Measurements from ENCODE around the gene REM2.

GRCh38 chr14:22901799-22902198 is 18.8 kb downstream of the REM2 start:
- TF ChIP-seq, protein P1, sequence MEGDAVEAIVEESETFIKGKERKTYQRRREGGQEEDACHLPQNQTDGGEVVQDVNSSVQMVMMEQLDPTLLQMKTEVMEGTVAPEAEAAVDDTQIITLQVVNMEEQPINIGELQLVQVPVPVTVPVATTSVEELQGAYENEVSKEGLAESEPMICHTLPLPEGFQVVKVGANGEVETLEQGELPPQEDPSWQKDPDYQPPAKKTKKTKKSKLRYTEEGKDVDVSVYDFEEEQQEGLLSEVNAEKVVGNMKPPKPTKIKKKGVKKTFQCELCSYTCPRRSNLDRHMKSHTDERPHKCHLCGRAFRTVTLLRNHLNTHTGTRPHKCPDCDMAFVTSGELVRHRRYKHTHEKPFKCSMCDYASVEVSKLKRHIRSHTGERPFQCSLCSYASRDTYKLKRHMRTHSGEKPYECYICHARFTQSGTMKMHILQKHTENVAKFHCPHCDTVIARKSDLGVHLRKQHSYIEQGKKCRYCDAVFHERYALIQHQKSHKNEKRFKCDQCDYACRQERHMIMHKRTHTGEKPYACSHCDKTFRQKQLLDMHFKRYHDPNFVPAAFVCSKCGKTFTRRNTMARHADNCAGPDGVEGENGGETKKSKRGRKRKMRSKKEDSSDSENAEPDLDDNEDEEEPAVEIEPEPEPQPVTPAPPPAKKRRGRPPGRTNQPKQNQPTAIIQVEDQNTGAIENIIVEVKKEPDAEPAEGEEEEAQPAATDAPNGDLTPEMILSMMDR (IDR thresholded peaks at IDR 0.05; ENCODE audit: low read length) = no peak
- TF ChIP-seq EZH2phosphoT487 (IDR thresholded peaks at IDR 0.05; ENCODE audit: low read length) = no peak
- no peak for TF ChIP-seq EZH2 (optimal IDR thresholded peaks at IDR 0.05; ENCODE audit: low read depth, low read length)
